ENCODE results near the gene AMIGO2.

GRCh38 chr12:47041327-47041726 lies 38.4 kb downstream of the AMIGO2 start:
- TF ChIP-seq CTCF (IDR thresholded peaks at IDR 0.05) (no peak), POLR2A (IDR thresholded peaks at IDR 0.05) (no peak)
